Stimulated activated naive B cell treated with anti-CD40 and anti-IgM and Interleukin-4, amounts not matched to agents 10 μg/mL and 1 μg/mL and 100 μg/mL, for 72 hours (primary cell): Measurements from ENCODE around the gene BCAS3.
"Not testable (repeated sequence)": the region's sequence is repeated elsewhere in the genome, so short reads cannot be mapped to it uniquely, and the experiment has no call there.

ENCODE experiments used
- ATAC-seq, 2 donors: fragments of 150-1000 bp; cut with Tn5 transposase; replicated peaks; 2 replicates each; pipeline ENCODE4 v1.10.0; 2021; ENCODE audit warnings: moderate library complexity in 1 of 2
- DNase-seq: peaks from one replicate; pipeline ENCODE4 v3.0.0; 2021
- H3K27ac Mint-ChIP-seq: one replicate; pipeline ENCODE4 v1.8.0; 2022; ENCODE audit warnings: mild to moderate bottlenecking, mixed read lengths
- H3K27me3 Mint-ChIP-seq, 2 donors: one replicate each; pipeline ENCODE4 v1.8.0; 2022; ENCODE audit warnings: mixed read lengths in 2 of 2
- H3K36me3 Mint-ChIP-seq, 2 donors: one replicate each; pipeline ENCODE4 v1.8.0; 2022; ENCODE audit warnings: mixed read lengths in 2 of 2, mild to moderate bottlenecking in 1 of 2
- H3K4me1 Mint-ChIP-seq, 2 donors: one replicate each; pipeline ENCODE4 v1.8.0; 2022; ENCODE audit warnings: mixed read lengths in 2 of 2, mild to moderate bottlenecking in 1 of 2
- H3K4me3 Mint-ChIP-seq, 2 donors: one replicate each; pipeline ENCODE4 v1.8.0; 2022; ENCODE audit warnings: mild to moderate bottlenecking in 2 of 2, mixed read lengths in 2 of 2, moderate library complexity in 1 of 2
- H3K9me3 Mint-ChIP-seq, 2 donors: one replicate each; pipeline ENCODE4 v1.8.0; 2022; ENCODE audit warnings: mixed read lengths in 2 of 2, mild to moderate bottlenecking in 1 of 2

The BCAS3 gene

GRCh38 chr17:60809421-60809820 is 131.8 kb downstream of the BCAS3 start:
- peaks cover 14% of the 10 kb centered on the region in 2 donors for H3K9me3 Mint-ChIP-seq
- peaks cover 3 to 14% of the 10 kb centered on the region in 2 donors for H3K4me1 Mint-ChIP-seq
- no peaks in the 10 kb centered on the region for H3K27me3 Mint-ChIP-seq
- H3K27ac Mint-ChIP-seq: no peak overlapping the region
- DNase-seq: no peak
- no peak overlapping the region for H3K4me3 Mint-ChIP-seq
- peaks cover 40 to 47% of the 10 kb centered on the region in 2 donors for H3K36me3 Mint-ChIP-seq
- no peak for ATAC-seq

GRCh38 chr17:60814941-60815340 is 137.3 kb downstream of the BCAS3 start:
- H3K9me3 Mint-ChIP-seq: peaks cover 14% of the 10 kb centered on the region in 2 donors
- DNase-seq, H3K4me1 Mint-ChIP-seq, ATAC-seq, H3K27ac Mint-ChIP-seq, H3K4me3 Mint-ChIP-seq, H3K27me3 Mint-ChIP-seq: not testable (repeated sequence)
- peaks cover 31 to 32% of the 10 kb centered on the region in 2 donors for H3K36me3 Mint-ChIP-seq

- Mint-ChIP-seq H3K27me3 (no peaks in the 10 kb centered on the region), H3K27ac (no peak overlapping the region), H3K9me3 (peaks cover 6 to 10% of the 10 kb centered on the region in 2 donors), H3K4me1 (peaks cover 0 to 2% of the 10 kb centered on the region in 2 donors), H3K36me3 (peaks cover 9 to 14% of the 10 kb centered on the region in 2 donors), H3K4me3 (no peak overlapping the region)
- ATAC-seq (no peak), DNase-seq (no peak)
These were observed 139.5 kb downstream of the BCAS3 start for GRCh38 chr17:60817192-60817591.

GRCh38 chr17:60819447-60820130 is 141.9 kb downstream of the BCAS3 start:
- Mint-ChIP-seq H3K36me3 (no peaks in the 10 kb centered on the region), H3K9me3 (no peaks in the 10 kb centered on the region), H3K27me3 (no peaks in the 10 kb centered on the region), H3K4me3 (no peak overlapping the region), H3K27ac (no peak overlapping the region), H3K4me1 (peaks cover 0 to 3% of the 10 kb centered on the region in 2 donors)
- ATAC-seq (no peak), DNase-seq (no peak)

GRCh38 chr17:60823515-60823914 is 145.9 kb downstream of the BCAS3 start:
- H3K4me3 Mint-ChIP-seq: no peak overlapping the region
- H3K36me3 Mint-ChIP-seq: no peaks in the 10 kb centered on the region
- H3K4me1 Mint-ChIP-seq: peaks cover 0 to 3% of the 10 kb centered on the region in 2 donors
- no peak overlapping the region for H3K27ac Mint-ChIP-seq
- H3K27me3 Mint-ChIP-seq: no peaks in the 10 kb centered on the region
- no peaks in the 10 kb centered on the region for H3K9me3 Mint-ChIP-seq
- DNase-seq (no peak), ATAC-seq (no peak)

- ATAC-seq (no peak), DNase-seq (no peak)
- no peaks in the 10 kb centered on the region for H3K9me3 Mint-ChIP-seq
- peaks cover 0 to 4% of the 10 kb centered on the region in 2 donors for H3K4me1 Mint-ChIP-seq
- H3K36me3 Mint-ChIP-seq: no peaks in the 10 kb centered on the region
- no peaks in the 10 kb centered on the region for H3K27me3 Mint-ChIP-seq
- H3K4me3 Mint-ChIP-seq: no peak overlapping the region
- H3K27ac Mint-ChIP-seq: no peak overlapping the region
These were observed 147.7 kb downstream of the BCAS3 start for GRCh38 chr17:60825351-60825750.

GRCh38 chr17:60827943-60828342 is 150.3 kb downstream of the BCAS3 start:
- Mint-ChIP-seq H3K9me3 (no peaks in the 10 kb centered on the region), H3K27me3 (no peaks in the 10 kb centered on the region), H3K36me3 (no peaks in the 10 kb centered on the region), H3K27ac (no peak overlapping the region), H3K4me1 (peaks cover 0 to 4% of the 10 kb centered on the region in 2 donors), H3K4me3 (no peak overlapping the region)
- ATAC-seq (no peak), DNase-seq (no peak)

GRCh38 chr17:60832151-60832585 is 154.5 kb downstream of the BCAS3 start:
- ATAC-seq (peak in 1 of 2 donors; percentile 29), DNase-seq (no peak)
- H3K4me3 Mint-ChIP-seq: no peak overlapping the region
- peaks cover 2 to 4% of the 10 kb centered on the region in 2 donors for H3K4me1 Mint-ChIP-seq
- no peaks in the 10 kb centered on the region for H3K9me3 Mint-ChIP-seq
- H3K36me3 Mint-ChIP-seq: no peaks in the 10 kb centered on the region
- no peaks in the 10 kb centered on the region for H3K27me3 Mint-ChIP-seq
- H3K27ac Mint-ChIP-seq: no peak overlapping the region

- Mint-ChIP-seq H3K36me3 (no peaks in the 10 kb centered on the region), H3K4me1 (peaks cover 2 to 4% of the 10 kb centered on the region in 2 donors), H3K27me3 (no peaks in the 10 kb centered on the region), H3K9me3 (no peaks in the 10 kb centered on the region), H3K4me3 (no peak overlapping the region), H3K27ac (no peak overlapping the region)
- DNase-seq: no peak
- ATAC-seq: no peak
These were observed 155.0 kb downstream of the BCAS3 start for GRCh38 chr17:60832631-60833030.

- peaks cover 0 to under 1% of the 10 kb centered on the region in 2 donors for H3K4me1 Mint-ChIP-seq
- ATAC-seq: no peak
- H3K9me3 Mint-ChIP-seq: no peaks in the 10 kb centered on the region
- DNase-seq: no peak
- H3K36me3 Mint-ChIP-seq: no peaks in the 10 kb centered on the region
- no peaks in the 10 kb centered on the region for H3K27me3 Mint-ChIP-seq
- no peak overlapping the region for H3K27ac Mint-ChIP-seq
- H3K4me3 Mint-ChIP-seq: no peak overlapping the region
These were observed 162.8 kb downstream of the BCAS3 start for GRCh38 chr17:60840456-60840855.

- H3K9me3 Mint-ChIP-seq: no peaks in the 10 kb centered on the region
- H3K4me1 Mint-ChIP-seq: peaks cover 0 to 6% of the 10 kb centered on the region in 2 donors
- no peaks in the 10 kb centered on the region for H3K36me3 Mint-ChIP-seq
These were observed 167.4 kb downstream of the BCAS3 start for GRCh38 chr17:60845012-60845411.

GRCh38 chr17:60846175-60846574 is 168.5 kb downstream of the BCAS3 start:
- ATAC-seq (no peak), DNase-seq (no peak)
- Mint-ChIP-seq H3K9me3 (no peaks in the 10 kb centered on the region), H3K27ac (no peak overlapping the region), H3K4me3 (no peak overlapping the region), H3K27me3 (no peaks in the 10 kb centered on the region), H3K36me3 (no peaks in the 10 kb centered on the region), H3K4me1 (peaks cover 1 to 11% of the 10 kb centered on the region in 2 donors)

More at GRCh38 chr17:60845012-60845411, 167.4 kb downstream of the BCAS3 start:
- no peak overlapping the region for H3K27ac Mint-ChIP-seq
- no peaks in the 10 kb centered on the region for H3K27me3 Mint-ChIP-seq
- no peak overlapping the region for H3K4me3 Mint-ChIP-seq
- ATAC-seq (no peak), DNase-seq (no peak)

- DNase-seq: no peak
- peak overlapping the region; percentile 40 to 70 for H3K4me3 Mint-ChIP-seq
These were observed 173.5 kb downstream of the BCAS3 start for GRCh38 chr17:60851181-60851580.

GRCh38 chr17:60857556-60858080 is 180.0 kb downstream of the BCAS3 start:
- Mint-ChIP-seq H3K4me3 (no peak overlapping the region), H3K4me1 (peaks cover 3 to 5% of the 10 kb centered on the region in 2 donors), H3K27me3 (no peaks in the 10 kb centered on the region), H3K36me3 (peaks cover 0 to 1% of the 10 kb centered on the region in 2 donors), H3K9me3 (peaks cover 0 to 6% of the 10 kb centered on the region in 2 donors), H3K27ac (no peak overlapping the region)
- ATAC-seq (no peak), DNase-seq (no peak)

More at GRCh38 chr17:60851181-60851580, 173.5 kb downstream of the BCAS3 start:
- Mint-ChIP-seq H3K36me3 (no peaks in the 10 kb centered on the region), H3K27me3 (no peaks in the 10 kb centered on the region), H3K27ac (peak overlapping the region; percentile 39), H3K9me3 (no peaks in the 10 kb centered on the region), H3K4me1 (peaks cover 5 to 17% of the 10 kb centered on the region in 2 donors)
- ATAC-seq: peak in 1 of 2 donors; percentile 7

- Mint-ChIP-seq H3K27me3 (no peaks in the 10 kb centered on the region), H3K4me3 (no peak overlapping the region), H3K9me3 (peaks cover 0 to 6% of the 10 kb centered on the region in 2 donors), H3K4me1 (peaks cover 10 to 13% of the 10 kb centered on the region in 2 donors), H3K36me3 (peaks cover 0 to 1% of the 10 kb centered on the region in 2 donors), H3K27ac (no peak overlapping the region)
- DNase-seq: no peak
- no peak for ATAC-seq
These were observed 184.8 kb downstream of the BCAS3 start for GRCh38 chr17:60862482-60862881.
